Choroid plexus epithelial cell (primary cell): ENCODE results near the gene ZHX3.

Experiments used
- DNase-seq: peaks from one replicate; pipeline ENCODE4 v3.0.0-alpha.2; 2010; ENCODE audit warnings: low read depth
- H3K4me3 ChIP-seq: 2 replicates; pipeline ENCODE4 v1.5.1; 2011; ENCODE audit warnings: low read depth, mild to moderate bottlenecking, control low read depth, low read length, moderate library complexity
- TF ChIP-seq, protein P1 (sequence below): conservative IDR thresholded peaks from 2 replicates; pipeline ENCODE4 v1.5.1; 2011; ENCODE audit warnings: low read depth, mild to moderate bottlenecking, control low read depth, inconsistent platforms, low read length, moderate library complexity

ZHX3 gene

DNA sequence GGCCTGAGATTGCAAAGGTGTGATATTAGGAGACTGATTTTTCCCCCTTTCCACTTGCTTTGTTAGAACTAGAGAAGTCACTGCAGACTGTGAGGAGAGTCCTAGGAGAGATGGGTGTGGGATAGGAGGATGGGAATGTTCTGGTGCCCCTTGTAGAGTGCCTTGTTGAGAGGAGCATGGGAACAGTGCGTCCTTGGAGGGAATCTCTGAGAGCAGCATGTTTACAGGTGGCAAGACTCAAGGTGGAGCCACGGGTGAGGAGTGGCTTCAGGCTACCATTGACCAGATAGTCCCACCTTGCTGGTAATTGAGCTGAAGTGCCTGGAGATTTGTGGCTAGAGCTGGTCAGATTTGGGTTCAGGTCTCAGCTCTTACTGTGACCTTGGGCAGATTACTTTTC, 174.2 kb downstream of the ZHX3 start:
- no peak overlapping the region for H3K4me3 ChIP-seq
- no peak for DNase-seq
- TF ChIP-seq, protein P1, sequence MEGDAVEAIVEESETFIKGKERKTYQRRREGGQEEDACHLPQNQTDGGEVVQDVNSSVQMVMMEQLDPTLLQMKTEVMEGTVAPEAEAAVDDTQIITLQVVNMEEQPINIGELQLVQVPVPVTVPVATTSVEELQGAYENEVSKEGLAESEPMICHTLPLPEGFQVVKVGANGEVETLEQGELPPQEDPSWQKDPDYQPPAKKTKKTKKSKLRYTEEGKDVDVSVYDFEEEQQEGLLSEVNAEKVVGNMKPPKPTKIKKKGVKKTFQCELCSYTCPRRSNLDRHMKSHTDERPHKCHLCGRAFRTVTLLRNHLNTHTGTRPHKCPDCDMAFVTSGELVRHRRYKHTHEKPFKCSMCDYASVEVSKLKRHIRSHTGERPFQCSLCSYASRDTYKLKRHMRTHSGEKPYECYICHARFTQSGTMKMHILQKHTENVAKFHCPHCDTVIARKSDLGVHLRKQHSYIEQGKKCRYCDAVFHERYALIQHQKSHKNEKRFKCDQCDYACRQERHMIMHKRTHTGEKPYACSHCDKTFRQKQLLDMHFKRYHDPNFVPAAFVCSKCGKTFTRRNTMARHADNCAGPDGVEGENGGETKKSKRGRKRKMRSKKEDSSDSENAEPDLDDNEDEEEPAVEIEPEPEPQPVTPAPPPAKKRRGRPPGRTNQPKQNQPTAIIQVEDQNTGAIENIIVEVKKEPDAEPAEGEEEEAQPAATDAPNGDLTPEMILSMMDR: no peak

DNA sequence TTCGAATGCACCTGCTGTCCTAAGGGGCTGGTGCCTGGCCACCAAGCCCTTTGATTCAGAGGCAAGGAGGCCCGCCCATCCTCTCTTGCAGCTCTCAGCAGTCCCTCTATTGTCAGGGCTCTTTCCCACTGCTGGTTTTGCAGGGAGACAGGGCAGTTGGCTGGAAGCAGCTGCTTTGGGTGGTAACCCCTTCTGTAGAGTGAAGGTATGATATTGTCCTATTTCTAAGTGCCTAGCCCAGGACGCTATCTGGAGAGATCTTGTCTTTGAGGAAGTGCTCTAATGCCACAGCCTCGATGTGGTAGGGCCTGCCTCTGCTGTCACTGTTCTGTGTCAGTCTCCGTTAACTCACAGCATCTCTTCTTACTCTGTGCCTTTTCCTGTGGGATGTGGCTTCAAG, 174.6 kb downstream of the ZHX3 start:
- TF ChIP-seq, protein P1: no peak
- no peak for DNase-seq
- H3K4me3 ChIP-seq: no peak overlapping the region

DNA sequence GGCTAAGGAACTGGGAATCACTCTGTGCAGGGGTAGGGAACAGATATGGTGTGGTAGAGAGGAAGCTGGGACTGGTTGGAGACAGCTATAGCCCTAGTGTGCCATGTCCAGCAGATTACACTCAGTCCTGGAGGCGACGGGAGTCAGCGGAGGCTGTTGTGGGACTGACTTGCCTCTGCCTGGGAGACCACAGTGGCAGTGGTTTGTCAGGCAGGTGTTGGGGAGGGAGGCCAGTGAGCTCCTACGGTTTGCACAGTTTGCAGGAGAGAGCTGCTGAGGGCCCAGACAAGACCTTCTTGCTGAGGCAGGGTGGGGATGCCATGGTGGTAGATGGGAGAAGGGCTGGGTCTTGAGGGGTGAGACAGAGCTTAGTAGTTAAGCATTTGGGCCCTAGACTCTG, 175.3 kb downstream of the ZHX3 start:
- DNase-seq: no peak
- TF ChIP-seq, protein P1: no peak
- no peak overlapping the region for H3K4me3 ChIP-seq

DNA sequence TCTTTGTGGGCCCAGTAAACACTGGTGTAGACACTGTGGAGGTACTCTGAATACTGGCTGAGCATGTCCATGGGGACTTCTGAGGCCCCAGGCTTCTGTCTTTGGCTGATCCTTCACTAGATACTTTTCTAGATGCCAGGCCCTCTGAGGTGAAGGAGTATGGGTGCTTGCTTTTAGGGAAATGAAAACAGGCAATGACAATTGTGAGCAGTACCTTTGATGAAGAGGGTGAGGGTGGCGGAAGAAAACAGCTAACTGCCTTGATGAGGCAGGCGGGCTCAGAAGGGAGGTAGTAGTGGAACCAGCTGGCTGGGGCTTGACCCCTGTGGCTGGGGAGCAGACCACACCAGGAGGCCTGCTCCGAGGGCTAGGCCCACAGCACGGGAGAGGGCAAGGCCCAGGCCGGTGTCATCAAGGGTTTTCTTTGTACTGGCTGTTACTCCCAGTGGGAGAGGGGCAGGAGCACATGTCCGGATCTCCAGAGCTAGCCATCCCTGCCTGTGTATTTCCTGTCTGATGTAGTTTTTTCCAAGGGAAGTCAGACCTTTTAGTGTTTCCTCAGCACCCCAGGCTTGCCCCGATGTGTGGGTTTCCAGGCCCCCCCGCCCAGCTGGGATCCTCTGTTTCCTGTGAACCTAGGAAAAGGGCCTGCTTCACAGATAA, 176.2 kb downstream of the ZHX3 start:
- DNase-seq: peak; percentile 71
- no peak overlapping the region for H3K4me3 ChIP-seq
- TF ChIP-seq, protein P1: no peak

DNA sequence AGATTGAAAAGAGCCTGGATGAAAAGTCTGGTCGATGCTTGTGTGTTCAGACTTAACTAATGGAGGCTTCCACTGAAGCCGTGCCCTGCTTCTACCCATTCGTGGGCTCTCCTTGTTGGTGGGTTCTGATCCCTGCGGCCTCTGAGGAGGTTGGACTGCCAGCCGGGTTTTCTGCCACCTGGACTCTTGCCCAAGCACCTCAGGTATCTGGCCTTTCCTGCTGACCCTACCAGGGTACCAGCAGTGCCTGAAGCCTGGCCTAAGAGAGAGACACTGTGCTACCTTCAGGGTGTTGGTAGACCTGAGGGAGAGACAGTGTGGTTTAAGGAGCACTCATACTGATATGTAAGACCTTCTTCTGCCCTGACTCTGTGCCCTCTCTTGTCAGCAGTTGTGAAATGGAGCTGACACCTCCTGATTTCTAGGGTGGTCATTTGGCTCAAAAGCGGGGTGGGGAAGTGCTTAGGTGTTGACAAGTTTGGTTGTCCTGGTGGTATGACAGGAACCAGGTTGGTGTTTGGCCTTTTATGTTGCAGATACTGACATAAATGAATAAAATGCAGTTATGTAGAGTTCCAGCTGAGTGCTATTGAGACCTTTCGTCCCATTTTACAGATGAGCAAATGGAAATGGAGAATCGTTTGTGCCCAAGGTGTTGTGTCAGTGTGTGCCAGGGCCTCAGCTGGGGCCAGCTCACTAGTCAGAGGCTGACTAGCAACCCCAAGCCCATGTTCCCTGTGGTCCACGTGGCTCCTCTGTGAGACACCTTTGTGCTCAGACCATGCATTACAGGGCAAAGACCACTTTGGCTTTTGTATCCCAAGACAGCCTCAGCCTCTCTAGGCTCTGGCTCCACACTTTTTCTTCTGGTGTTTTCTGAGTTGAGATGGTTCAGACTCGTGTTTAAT, 177.1 kb downstream of the ZHX3 start:
- TF ChIP-seq, protein P1: no peak
- H3K4me3 ChIP-seq: no peak overlapping the region

DNA sequence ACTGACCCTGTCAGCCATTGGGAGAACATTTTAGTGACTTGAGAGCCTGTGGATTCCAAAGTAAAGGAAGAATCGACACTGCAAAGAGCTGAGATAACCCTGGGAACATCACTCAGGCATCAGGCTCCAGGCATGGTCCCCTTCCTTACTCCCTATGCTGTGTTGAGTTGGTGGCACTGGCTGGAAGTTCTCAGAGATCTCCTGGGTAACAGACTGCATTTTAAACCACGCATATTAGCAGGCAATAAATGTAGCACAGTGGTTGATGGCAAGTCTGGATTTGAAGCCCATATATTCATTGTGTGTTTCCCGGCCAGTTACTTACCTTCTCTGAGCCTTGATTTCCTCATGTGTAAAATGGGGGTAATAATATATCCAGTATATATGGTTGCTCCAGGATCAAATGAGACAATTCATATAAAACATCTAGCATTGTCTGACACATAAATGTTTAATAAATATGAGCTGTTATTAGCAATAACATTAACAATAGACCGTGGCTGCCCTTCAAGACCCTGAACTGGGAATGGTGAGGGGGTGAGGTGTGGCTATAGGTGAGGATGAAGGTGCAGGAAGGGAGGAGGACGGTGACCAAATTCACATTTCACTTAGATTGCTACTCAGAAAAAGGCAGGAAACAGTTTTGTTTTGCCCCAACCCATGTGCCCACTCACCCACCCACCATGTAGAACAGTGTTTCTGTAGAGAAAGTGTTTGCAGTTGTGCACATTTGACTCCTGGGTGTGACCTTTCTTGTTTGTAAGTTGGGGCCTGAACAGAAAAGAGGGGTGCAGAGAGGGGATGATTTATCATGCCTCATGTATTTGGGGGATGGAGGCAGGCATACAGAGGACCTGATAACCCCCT, 178.1 kb downstream of the ZHX3 start:
- TF ChIP-seq, protein P1: no peak
- H3K4me3 ChIP-seq: peak overlapping the region; percentile 84
- no peak for DNase-seq

More for the DNA sequence above, 177.1 kb downstream of the ZHX3 start:
- no peak for DNase-seq
